ENCODE data around the gene CEACAM18. TPM values are rescaled to one million over a fixed set of nuclear protein-coding genes. Genes with fewer than 3 reads are reported as not detected.

Gene CEACAM18
- total and polyA plus RNA-seq, 2 donors (not counting 1 experiment from before 2014, with no cell fraction given): not detected

DNA sequence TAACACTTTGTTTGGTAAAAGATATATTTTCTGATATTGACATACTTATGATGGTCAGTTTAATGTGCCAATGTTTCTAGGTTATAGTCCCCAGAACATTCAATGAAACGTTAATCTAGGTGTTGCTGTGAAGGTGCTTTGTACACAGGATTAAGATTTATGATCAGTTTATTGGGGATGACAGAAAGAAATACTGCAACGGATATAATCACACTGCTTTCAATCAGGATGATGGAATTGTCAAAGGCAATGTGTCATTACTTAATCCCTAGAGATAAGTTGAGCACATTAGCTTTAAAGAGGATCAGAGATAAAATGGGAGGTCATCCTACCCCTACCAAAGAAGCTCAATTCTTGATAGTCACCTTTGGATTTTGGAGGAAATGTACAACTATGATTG lies 35.6 kb downstream of the CEACAM18 start:
- peaks cover 0 to 4% (median 0%) of the 10 kb centered on the region in 4 experiments for H3K27me3 ChIP-seq (replicated peaks in 1 of 4; ENCODE audit: control extremely low read depth in 1 of 4, control insufficient read depth in 3 of 4, insufficient read depth in 4 of 4, low read length in 3 of 4)
- DNase-seq: no peak
- Mint-ChIP-seq H3K4me3 (no peak overlapping the region), H3K27me3 (peaks cover 5% of the 10 kb centered on the region), H3K9me3 (ENCODE audit: insufficient read depth) (peaks cover 2% of the 10 kb centered on the region), H3K4me1 (peaks cover 7% of the 10 kb centered on the region), H3K27ac (no peak overlapping the region)
- H3K4me1 ChIP-seq (ENCODE audit: control insufficient read depth in 2 of 2, insufficient read depth in 2 of 2, low read length in 2 of 2): peaks cover 6 to 7% of the 10 kb centered on the region in 2 donors
- intact Hi-C loops (cut with micrococcal nuclease): loop anchor here (2.0 to 10.0 kb wide), 3 partner anchors 41 to 143 kb away; no protein-coding TSS in a partner anchor
- peaks cover 0 to 6% (median 3%) of the 10 kb centered on the region in 3 donors for H3K9me3 ChIP-seq (ENCODE audit: control extremely low read depth in 1 of 3, control insufficient read depth in 2 of 3, insufficient read depth in 1 of 3, low read length in 2 of 3)
- no peak overlapping the region for H3K4me2 ChIP-seq (replicated peaks; ENCODE audit: low read depth, low read length, poor library complexity, severe bottlenecking)
- ChIA-PET POLR2A (no interaction called here), CTCF (interaction anchor here (0.6 to 6.1 kb wide), 24 partner anchors 7 to 145 kb away, joined by 3 to 102 read pairs (median 6); partner anchors contain the start of genes SIGLEC10 and SIGLEC6)
- H3K36me3 ChIP-seq (replicated peaks in 1 of 2; ENCODE audit: control extremely low read depth in 1 of 2, control insufficient read depth in 1 of 2, extremely low read depth in 1 of 2, insufficient read depth in 2 of 2, low read length in 1 of 2): peaks cover 0 to 5% of the 10 kb centered on the region in 2 experiments
- no peak overlapping the region for H3K4me3 ChIP-seq (ENCODE audit: control extremely low read depth in 1 of 5, extremely low read depth in 1 of 5, insufficient read depth in 1 of 5, low read depth in 2 of 5, low read length in 4 of 5)
- ATAC-seq (ENCODE audit: low read depth): no peak
- 17% methylated on average over 1 of the region's 2 CpGs for WGBS (ENCODE audit: insufficient coverage)
- no peaks in the 10 kb centered on the region for H4K20me1 ChIP-seq (ENCODE audit: control insufficient read depth, insufficient read depth, low read length, poor library complexity, severe bottlenecking)
- H2AFZ ChIP-seq (ENCODE audit: insufficient read depth, low read depth, low read length, poor library complexity, severe bottlenecking): no peak overlapping the region
- no peak for TF ChIP-seq EZH2 (IDR thresholded peaks at IDR 0.05; ENCODE audit: borderline replicate concordance, insufficient read depth, low read depth, low read length, poor library complexity, severe bottlenecking)
- TF ChIP-seq, protein P1, sequence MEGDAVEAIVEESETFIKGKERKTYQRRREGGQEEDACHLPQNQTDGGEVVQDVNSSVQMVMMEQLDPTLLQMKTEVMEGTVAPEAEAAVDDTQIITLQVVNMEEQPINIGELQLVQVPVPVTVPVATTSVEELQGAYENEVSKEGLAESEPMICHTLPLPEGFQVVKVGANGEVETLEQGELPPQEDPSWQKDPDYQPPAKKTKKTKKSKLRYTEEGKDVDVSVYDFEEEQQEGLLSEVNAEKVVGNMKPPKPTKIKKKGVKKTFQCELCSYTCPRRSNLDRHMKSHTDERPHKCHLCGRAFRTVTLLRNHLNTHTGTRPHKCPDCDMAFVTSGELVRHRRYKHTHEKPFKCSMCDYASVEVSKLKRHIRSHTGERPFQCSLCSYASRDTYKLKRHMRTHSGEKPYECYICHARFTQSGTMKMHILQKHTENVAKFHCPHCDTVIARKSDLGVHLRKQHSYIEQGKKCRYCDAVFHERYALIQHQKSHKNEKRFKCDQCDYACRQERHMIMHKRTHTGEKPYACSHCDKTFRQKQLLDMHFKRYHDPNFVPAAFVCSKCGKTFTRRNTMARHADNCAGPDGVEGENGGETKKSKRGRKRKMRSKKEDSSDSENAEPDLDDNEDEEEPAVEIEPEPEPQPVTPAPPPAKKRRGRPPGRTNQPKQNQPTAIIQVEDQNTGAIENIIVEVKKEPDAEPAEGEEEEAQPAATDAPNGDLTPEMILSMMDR (IDR thresholded peaks at IDR 0.05): no peak
- no peak overlapping the region for H3K9ac ChIP-seq (ENCODE audit: low read length)
- H3K27ac ChIP-seq (ENCODE audit: low read length in 2 of 2): no peak overlapping the region
- no peaks in the 10 kb centered on the region for H3K79me2 ChIP-seq (ENCODE audit: control insufficient read depth, insufficient read depth, low read length)

DNA sequence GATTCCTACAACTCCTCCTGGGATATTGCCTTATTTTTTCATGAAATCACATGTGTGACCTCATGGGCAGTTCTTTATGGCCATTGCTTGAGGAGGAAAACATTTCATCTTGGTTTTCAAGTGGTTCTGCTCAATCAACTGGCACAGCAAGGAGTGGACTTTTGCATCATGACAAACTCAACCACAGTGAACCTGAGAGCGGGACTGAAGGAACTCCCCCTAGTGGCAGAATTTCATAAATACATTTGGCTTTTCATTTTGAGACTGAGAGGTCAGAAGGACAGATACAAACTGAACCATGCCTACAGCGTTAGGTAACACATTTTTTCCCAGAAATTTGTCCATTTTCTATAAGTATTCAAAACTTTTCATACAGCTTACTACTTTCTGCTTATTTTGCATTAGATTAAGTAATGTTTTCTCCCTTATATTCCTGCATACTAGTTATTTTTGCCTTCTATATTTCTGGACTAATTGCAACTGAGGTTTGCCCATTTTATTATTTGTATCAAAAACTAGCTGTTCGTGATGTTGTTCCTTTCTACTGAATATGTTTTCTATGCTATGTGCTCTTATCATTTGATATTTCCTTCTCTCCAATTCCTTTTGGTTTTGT lies 36.6 kb downstream of the CEACAM18 start:
- no peak overlapping the region for H3K4me2 ChIP-seq (replicated peaks; ENCODE audit: low read depth, low read length, poor library complexity, severe bottlenecking)
- ChIA-PET CTCF (interaction anchor here (0.6 to 6.1 kb wide), 46 partner anchors 8 to 153 kb away, joined by 3 to 102 read pairs (median 4); partner anchors contain the start of genes SIGLEC10, SIGLEC6 and ZNF175), POLR2A (no interaction called here)
- peaks cover 0 to 6% (median 3%) of the 10 kb centered on the region in 3 donors for H3K9me3 ChIP-seq (ENCODE audit: control extremely low read depth in 1 of 3, control insufficient read depth in 2 of 3, insufficient read depth in 1 of 3, low read length in 2 of 3)
- H3K36me3 ChIP-seq (replicated peaks in 1 of 2; ENCODE audit: control extremely low read depth in 1 of 2, control insufficient read depth in 1 of 2, extremely low read depth in 1 of 2, insufficient read depth in 2 of 2, low read length in 1 of 2): peaks cover 0 to 12% of the 10 kb centered on the region in 2 experiments
- WGBS (ENCODE audit: insufficient coverage): no CpG with 5 or more reads among the region's 3 CpGs
- no peak overlapping the region for H3K9ac ChIP-seq (ENCODE audit: low read length)
- ATAC-seq (ENCODE audit: low read depth): peak; percentile 56
- peaks cover 6 to 7% of the 10 kb centered on the region in 2 donors for H3K4me1 ChIP-seq (ENCODE audit: control insufficient read depth in 2 of 2, insufficient read depth in 2 of 2, low read length in 2 of 2)
- Mint-ChIP-seq H3K4me3 (no peak overlapping the region), H3K9me3 (ENCODE audit: insufficient read depth) (peaks cover 2% of the 10 kb centered on the region), H3K27me3 (peaks cover 5% of the 10 kb centered on the region), H3K27ac (no peak overlapping the region), H3K4me1 (peaks cover 7% of the 10 kb centered on the region)
- no peak overlapping the region for H3K4me3 ChIP-seq (ENCODE audit: control extremely low read depth in 1 of 5, extremely low read depth in 1 of 5, insufficient read depth in 1 of 5, low read depth in 2 of 5, low read length in 4 of 5)
- peaks cover 0 to 4% (median 0%) of the 10 kb centered on the region in 4 experiments for H3K27me3 ChIP-seq (replicated peaks in 1 of 4; ENCODE audit: control extremely low read depth in 1 of 4, control insufficient read depth in 3 of 4, insufficient read depth in 4 of 4, low read length in 3 of 4)
- no peaks in the 10 kb centered on the region for H4K20me1 ChIP-seq (ENCODE audit: control insufficient read depth, insufficient read depth, low read length, poor library complexity, severe bottlenecking)
- no peak overlapping the region for H2AFZ ChIP-seq (ENCODE audit: insufficient read depth, low read depth, low read length, poor library complexity, severe bottlenecking)
- no peaks in the 10 kb centered on the region for H3K79me2 ChIP-seq (ENCODE audit: control insufficient read depth, insufficient read depth, low read length)
- no peak overlapping the region for H3K27ac ChIP-seq (ENCODE audit: low read length in 2 of 2)
- intact Hi-C loops (cut with micrococcal nuclease): loop anchor here (2.0 to 10.0 kb wide), 3 partner anchors 42 to 142 kb away; no protein-coding TSS in a partner anchor
- no peak for TF ChIP-seq EZH2 (IDR thresholded peaks at IDR 0.05; ENCODE audit: borderline replicate concordance, insufficient read depth, low read depth, low read length, poor library complexity, severe bottlenecking)
- TF ChIP-seq, protein P1 (IDR thresholded peaks at IDR 0.05): peak; percentile 89
- DNase-seq: peak; percentile 74

Measured in B cell (primary cell).